Measurements from ENCODE around the gene ZRANB3. TPM values are rescaled to one million over a fixed set of nuclear protein-coding genes. Genes with fewer than 3 reads are reported as not detected.

The ZRANB3 gene
- total and polyA plus RNA-seq, 2 experiments from 2014 or later, result 10.5 to 16.8 TPM

GRCh38 chr2:135311962-135312361 lies 219.1 kb downstream of the ZRANB3 start (continued):
- TF ChIP-seq, protein P1, sequence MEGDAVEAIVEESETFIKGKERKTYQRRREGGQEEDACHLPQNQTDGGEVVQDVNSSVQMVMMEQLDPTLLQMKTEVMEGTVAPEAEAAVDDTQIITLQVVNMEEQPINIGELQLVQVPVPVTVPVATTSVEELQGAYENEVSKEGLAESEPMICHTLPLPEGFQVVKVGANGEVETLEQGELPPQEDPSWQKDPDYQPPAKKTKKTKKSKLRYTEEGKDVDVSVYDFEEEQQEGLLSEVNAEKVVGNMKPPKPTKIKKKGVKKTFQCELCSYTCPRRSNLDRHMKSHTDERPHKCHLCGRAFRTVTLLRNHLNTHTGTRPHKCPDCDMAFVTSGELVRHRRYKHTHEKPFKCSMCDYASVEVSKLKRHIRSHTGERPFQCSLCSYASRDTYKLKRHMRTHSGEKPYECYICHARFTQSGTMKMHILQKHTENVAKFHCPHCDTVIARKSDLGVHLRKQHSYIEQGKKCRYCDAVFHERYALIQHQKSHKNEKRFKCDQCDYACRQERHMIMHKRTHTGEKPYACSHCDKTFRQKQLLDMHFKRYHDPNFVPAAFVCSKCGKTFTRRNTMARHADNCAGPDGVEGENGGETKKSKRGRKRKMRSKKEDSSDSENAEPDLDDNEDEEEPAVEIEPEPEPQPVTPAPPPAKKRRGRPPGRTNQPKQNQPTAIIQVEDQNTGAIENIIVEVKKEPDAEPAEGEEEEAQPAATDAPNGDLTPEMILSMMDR (conservative IDR thresholded peaks at IDR 0.05; ENCODE audit: low read depth in 2 of 2), result no peak

DNA sequence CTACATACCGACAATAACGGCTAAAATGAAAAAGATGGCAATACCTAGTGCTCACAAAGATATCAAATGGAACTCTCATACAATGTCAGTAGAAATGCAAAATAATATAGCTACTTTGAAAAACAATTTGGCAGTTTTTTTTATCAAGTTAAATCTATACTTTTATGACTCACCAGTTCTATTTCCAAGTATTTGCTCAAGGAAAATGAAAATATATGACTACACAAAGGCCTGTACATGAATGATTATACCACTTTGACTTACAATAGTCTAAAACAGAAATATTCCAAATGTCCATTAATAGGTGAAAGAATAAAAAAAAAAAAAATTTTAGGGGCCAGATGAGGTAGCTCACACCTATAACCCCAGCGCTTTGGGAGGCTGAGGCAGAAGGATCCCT lies 219.8 kb downstream of the ZRANB3 start:
- H3K4me1 Mint-ChIP-seq, result peaks cover 7% of the 10 kb centered on the region; the same call in 1 of the 3 replicates

GRCh38 chr2:135304694-135305093 lies 226.3 kb downstream of the ZRANB3 start:
- H2AFZ ChIP-seq, result no peak overlapping the region
- DNase-seq (ENCODE audit: low spot score) (no peak), ATAC-seq (no peak)
- H3K4me2 ChIP-seq, result no peak overlapping the region
- Mint-ChIP-seq H3K9me3 (peaks cover 12% of the 10 kb centered on the region), H3K4me1 (peaks cover 7% of the 10 kb centered on the region; the same call in 1 of the 3 replicates), H3K27ac (no peak overlapping the region), H3K36me3 (ENCODE audit: low read depth) (peaks cover 26% of the 10 kb centered on the region), H3K4me3 (no peak overlapping the region), H3K27me3 (ENCODE audit: insufficient read depth, low read depth, poor library complexity) (no peaks in the 10 kb centered on the region)
- H3K79me2 ChIP-seq (replicated peaks; ENCODE audit: insufficient read depth), result no peaks in the 10 kb centered on the region
- no peaks in the 10 kb centered on the region for H3K4me1 ChIP-seq (ENCODE audit: insufficient read depth)
- H3K36me3 ChIP-seq (ENCODE audit: insufficient read depth), result no peaks in the 10 kb centered on the region
- no peaks in the 10 kb centered on the region for H3K9me2 ChIP-seq (ENCODE audit: insufficient read depth)
- no peak overlapping the region for H3K27ac ChIP-seq (ENCODE audit: low read depth)
- H4K20me1 ChIP-seq (replicated peaks; ENCODE audit: insufficient read depth), result no peaks in the 10 kb centered on the region
- no peaks in the 10 kb centered on the region for H3K27me3 ChIP-seq (ENCODE audit: insufficient read depth)
- H3F3A ChIP-seq (replicated peaks; ENCODE audit: low read depth), result no peaks in the 10 kb centered on the region
- no peak overlapping the region for H3K4me3 ChIP-seq
- TF ChIP-seq JUNB (IDR thresholded peaks at IDR 0.05; ENCODE audit: unreplicated experiment) (no peak), CREB1 (CRISPR knock-in tag; IDR thresholded peaks at IDR 0.05; ENCODE audit: low read depth) (no peak), ZNF331 (CRISPR knock-in tag; IDR thresholded peaks at IDR 0.05; ENCODE audit: low read depth) (no peak), EZH2 (IDR thresholded peaks at IDR 0.05; ENCODE audit: low read depth, unreplicated experiment) (no peak), STAT1 (IDR thresholded peaks at IDR 0.05; ENCODE audit: unreplicated experiment) (no peak)
- TF ChIP-seq, protein P1 (conservative IDR thresholded peaks at IDR 0.05; ENCODE audit: low read depth in 2 of 2), result no peak
- TF ChIP-seq, protein P2, sequence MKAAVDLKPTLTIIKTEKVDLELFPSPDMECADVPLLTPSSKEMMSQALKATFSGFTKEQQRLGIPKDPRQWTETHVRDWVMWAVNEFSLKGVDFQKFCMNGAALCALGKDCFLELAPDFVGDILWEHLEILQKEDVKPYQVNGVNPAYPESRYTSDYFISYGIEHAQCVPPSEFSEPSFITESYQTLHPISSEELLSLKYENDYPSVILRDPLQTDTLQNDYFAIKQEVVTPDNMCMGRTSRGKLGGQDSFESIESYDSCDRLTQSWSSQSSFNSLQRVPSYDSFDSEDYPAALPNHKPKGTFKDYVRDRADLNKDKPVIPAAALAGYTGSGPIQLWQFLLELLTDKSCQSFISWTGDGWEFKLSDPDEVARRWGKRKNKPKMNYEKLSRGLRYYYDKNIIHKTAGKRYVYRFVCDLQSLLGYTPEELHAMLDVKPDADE (IDR thresholded peaks at IDR 0.05), result no peak

More for the DNA sequence above, 219.8 kb downstream of the ZRANB3 start:
- Mint-ChIP-seq H3K27me3 (ENCODE audit: insufficient read depth, low read depth, poor library complexity) (no peaks in the 10 kb centered on the region), H3K27ac (no peak overlapping the region), H3K36me3 (ENCODE audit: low read depth) (peaks cover 9% of the 10 kb centered on the region), H3K4me3 (no peak overlapping the region), H3K9me3 (no peaks in the 10 kb centered on the region; the same call in 1 of the 3 replicates)
- Histone ChIP-seq H3K79me2 (replicated peaks; ENCODE audit: insufficient read depth) (no peaks in the 10 kb centered on the region), H4K20me1 (replicated peaks; ENCODE audit: insufficient read depth) (no peaks in the 10 kb centered on the region), H3K4me3 (no peak overlapping the region), H3K4me2 (no peak overlapping the region), H3K27me3 (ENCODE audit: insufficient read depth) (no peaks in the 10 kb centered on the region), H3K4me1 (ENCODE audit: insufficient read depth) (no peaks in the 10 kb centered on the region), H2AFZ (no peak overlapping the region), H3K36me3 (ENCODE audit: insufficient read depth) (no peaks in the 10 kb centered on the region), H3K9me2 (ENCODE audit: insufficient read depth) (no peaks in the 10 kb centered on the region), H3K27ac (ENCODE audit: low read depth) (no peak overlapping the region), H3F3A (replicated peaks; ENCODE audit: low read depth) (no peaks in the 10 kb centered on the region)
- DNase-seq (ENCODE audit: low spot score) (no peak), ATAC-seq (no peak)
- TF ChIP-seq, protein P2 (IDR thresholded peaks at IDR 0.05), result no peak
- TF ChIP-seq NANOG (IDR thresholded peaks at IDR 0.05; ENCODE audit: borderline replicate concordance) (no peak), JUNB (IDR thresholded peaks at IDR 0.05; ENCODE audit: unreplicated experiment) (no peak)
- TF ChIP-seq, protein P3, sequence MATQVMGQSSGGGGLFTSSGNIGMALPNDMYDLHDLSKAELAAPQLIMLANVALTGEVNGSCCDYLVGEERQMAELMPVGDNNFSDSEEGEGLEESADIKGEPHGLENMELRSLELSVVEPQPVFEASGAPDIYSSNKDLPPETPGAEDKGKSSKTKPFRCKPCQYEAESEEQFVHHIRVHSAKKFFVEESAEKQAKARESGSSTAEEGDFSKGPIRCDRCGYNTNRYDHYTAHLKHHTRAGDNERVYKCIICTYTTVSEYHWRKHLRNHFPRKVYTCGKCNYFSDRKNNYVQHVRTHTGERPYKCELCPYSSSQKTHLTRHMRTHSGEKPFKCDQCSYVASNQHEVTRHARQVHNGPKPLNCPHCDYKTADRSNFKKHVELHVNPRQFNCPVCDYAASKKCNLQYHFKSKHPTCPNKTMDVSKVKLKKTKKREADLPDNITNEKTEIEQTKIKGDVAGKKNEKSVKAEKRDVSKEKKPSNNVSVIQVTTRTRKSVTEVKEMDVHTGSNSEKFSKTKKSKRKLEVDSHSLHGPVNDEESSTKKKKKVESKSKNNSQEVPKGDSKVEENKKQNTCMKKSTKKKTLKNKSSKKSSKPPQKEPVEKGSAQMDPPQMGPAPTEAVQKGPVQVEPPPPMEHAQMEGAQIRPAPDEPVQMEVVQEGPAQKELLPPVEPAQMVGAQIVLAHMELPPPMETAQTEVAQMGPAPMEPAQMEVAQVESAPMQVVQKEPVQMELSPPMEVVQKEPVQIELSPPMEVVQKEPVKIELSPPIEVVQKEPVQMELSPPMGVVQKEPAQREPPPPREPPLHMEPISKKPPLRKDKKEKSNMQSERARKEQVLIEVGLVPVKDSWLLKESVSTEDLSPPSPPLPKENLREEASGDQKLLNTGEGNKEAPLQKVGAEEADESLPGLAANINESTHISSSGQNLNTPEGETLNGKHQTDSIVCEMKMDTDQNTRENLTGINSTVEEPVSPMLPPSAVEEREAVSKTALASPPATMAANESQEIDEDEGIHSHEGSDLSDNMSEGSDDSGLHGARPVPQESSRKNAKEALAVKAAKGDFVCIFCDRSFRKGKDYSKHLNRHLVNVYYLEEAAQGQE (IDR thresholded peaks at IDR 0.05; ENCODE audit: unreplicated experiment), result no peak

All from GM23338 (cell line).